ENCODE data around the gene CLEC17A.

Gene CLEC17A

DNA sequence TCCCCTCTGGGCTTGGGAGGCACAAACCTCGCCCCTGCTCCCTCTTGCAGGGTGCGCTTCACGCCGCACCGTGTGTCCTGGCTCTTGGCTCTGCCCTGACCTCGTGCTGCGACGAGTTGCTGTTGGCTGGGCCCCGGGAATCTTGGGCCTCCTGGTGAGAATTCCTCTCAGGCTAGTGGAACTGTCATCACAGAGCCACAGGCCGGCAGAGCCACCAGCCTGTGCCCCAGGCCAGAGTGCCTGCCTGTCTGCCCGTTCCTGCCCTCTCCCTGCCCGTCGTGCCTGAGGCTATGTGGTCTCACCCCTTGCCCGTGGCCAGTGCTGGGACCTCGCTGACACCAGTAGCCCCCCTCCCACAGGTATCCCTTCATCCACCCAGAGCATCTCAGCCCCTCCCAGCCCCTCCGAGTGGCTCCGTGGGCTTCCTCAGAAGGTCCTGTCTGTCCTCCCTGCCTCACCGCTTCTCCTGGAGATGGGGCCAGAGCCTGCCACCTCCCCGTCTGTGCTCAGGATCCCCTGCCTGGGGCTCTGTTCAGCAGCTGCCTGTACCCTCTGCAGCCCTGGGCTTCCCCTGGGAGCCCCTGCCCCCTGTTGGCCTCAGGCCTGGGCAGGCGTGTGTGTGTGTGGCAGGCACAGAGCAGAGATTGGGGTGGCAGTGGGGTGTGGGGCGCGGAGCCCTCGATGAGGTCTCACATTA lies 24.4 kb upstream of the CLEC17A start:
- CTCF ChIA-PET = interaction anchor here (2.3 to 4.9 kb wide), 5 partner anchors 12 to 27 kb away, joined by 14 to 95 read pairs (median 37); partner anchors contain the start of genes NDUFB7 and TECR
- POLR2A ChIA-PET = no interaction called here
- TF ChIP-seq, protein P1, sequence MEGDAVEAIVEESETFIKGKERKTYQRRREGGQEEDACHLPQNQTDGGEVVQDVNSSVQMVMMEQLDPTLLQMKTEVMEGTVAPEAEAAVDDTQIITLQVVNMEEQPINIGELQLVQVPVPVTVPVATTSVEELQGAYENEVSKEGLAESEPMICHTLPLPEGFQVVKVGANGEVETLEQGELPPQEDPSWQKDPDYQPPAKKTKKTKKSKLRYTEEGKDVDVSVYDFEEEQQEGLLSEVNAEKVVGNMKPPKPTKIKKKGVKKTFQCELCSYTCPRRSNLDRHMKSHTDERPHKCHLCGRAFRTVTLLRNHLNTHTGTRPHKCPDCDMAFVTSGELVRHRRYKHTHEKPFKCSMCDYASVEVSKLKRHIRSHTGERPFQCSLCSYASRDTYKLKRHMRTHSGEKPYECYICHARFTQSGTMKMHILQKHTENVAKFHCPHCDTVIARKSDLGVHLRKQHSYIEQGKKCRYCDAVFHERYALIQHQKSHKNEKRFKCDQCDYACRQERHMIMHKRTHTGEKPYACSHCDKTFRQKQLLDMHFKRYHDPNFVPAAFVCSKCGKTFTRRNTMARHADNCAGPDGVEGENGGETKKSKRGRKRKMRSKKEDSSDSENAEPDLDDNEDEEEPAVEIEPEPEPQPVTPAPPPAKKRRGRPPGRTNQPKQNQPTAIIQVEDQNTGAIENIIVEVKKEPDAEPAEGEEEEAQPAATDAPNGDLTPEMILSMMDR (IDR thresholded peaks at IDR 0.05; ENCODE audit: insufficient read depth, low read length, missing control alignments) = no peak
- no peak for DNase-seq (ENCODE audit: low read depth, low spot score)
- H3K4me3 ChIP-seq (ENCODE audit: low read depth, low read length) = no peak overlapping the region

DNA sequence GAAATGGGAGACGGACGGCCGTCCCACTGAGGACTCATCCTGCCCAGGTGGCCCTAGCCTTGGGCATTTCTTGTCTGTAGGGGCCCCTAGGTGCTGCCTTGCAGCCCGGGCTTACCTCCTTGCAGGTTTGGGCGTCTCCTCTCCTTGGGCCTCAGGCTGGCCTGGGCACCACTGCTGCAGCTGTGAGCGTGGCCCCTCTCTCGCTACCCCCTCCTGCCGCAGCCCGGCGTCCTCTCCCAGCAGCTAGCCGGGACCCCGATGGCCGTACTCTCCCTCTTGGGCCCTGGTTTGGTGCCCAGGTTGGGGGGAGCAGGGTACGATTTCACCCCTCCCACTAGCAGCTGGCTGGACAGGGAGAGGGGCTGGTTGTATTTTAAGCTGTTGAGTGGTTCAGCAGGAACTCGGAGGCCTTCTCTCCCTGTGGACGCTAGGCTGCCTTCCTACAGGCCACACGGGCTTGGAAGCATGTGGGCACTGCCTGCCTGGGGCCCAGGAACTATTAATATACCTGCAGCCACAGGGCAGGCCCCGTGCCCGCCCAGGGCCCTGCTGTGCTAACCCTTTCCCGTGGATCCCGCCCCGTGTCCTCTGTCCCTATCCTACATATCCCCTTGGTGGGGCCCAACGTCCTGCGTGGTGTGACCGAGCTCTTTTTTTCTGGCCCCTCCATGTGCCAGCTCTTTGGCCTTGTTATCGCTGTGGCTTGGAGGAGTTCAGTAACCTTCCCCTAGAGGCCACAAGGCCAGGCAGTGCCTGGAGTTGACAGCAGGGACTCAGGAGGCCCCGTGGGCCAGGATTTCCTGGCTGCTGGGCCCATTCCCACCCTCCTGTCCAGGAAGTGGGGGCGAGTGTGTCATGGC lies 22.7 kb upstream of the CLEC17A start:
- CTCF ChIA-PET = interaction anchor here (1.3 to 2.3 kb wide), 2 partner anchors 10 to 13 kb away, joined by 4 to 14 read pairs; partner anchors contain the start of gene NDUFB7
- TF ChIP-seq, protein P1 (IDR thresholded peaks at IDR 0.05; ENCODE audit: insufficient read depth, low read length, missing control alignments) = no peak
- no peak for DNase-seq (ENCODE audit: low read depth, low spot score)
- no peak overlapping the region for H3K4me3 ChIP-seq (ENCODE audit: low read depth, low read length)
- POLR2A ChIA-PET = no interaction called here

DNA sequence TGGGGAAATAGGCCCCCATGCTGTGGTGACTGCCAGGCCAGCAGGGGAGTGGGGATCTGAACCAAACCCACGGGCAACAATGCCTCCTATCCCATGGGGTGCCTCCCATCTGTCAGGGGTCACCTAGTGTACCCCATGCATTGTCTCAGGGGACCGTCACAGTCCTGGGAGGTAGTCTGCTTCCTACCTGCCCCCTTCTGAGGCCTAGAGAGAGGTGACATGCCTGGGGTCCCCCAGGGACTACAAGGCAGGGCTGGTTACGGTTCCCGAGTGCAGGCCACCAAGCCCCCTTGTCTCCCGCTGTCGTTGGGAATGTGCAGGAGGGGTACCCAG lies 22.1 kb upstream of the CLEC17A start:
- POLR2A ChIA-PET = no interaction called here
- TF ChIP-seq, protein P1 (IDR thresholded peaks at IDR 0.05; ENCODE audit: insufficient read depth, low read length, missing control alignments) = no peak
- CTCF ChIA-PET = interaction anchor here (1.3 to 2.3 kb wide), 2 partner anchors 10 to 12 kb away, joined by 4 to 14 read pairs; partner anchors contain the start of gene NDUFB7
- no peak for DNase-seq (ENCODE audit: low read depth, low spot score)
- H3K4me3 ChIP-seq (ENCODE audit: low read depth, low read length) = no peak overlapping the region

DNA sequence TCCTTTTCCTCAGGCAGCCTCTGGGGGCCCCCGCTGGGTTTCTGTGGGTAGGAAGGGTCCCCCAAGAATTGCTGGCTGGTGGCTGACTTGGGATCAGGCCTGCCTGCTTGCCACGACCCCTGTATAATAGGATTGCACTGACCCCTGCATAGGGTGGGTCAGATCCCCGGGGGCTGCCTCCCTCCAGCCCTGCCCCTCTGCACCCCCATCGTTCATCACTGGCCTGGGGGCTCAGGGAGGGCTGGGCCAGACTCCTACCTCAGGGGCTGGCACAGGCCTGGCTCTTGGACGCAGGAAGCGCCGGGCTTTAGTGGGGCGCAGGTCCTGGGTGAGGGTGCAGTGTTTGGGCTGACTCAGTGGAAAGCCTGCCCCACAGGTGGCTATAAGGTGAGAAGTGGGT lies 21.6 kb upstream of the CLEC17A start:
- CTCF ChIA-PET = interaction anchor here (1.7 to 1.8 kb wide), 2 partner anchors 11 kb away, joined by 4 to 8 read pairs; partner anchors contain the start of gene NDUFB7
- no peak overlapping the region for H3K4me3 ChIP-seq (ENCODE audit: low read depth, low read length)
- no peak for DNase-seq (ENCODE audit: low read depth, low spot score)
- POLR2A ChIA-PET = no interaction called here
- TF ChIP-seq, protein P1 (IDR thresholded peaks at IDR 0.05; ENCODE audit: insufficient read depth, low read length, missing control alignments) = no peak

DNA sequence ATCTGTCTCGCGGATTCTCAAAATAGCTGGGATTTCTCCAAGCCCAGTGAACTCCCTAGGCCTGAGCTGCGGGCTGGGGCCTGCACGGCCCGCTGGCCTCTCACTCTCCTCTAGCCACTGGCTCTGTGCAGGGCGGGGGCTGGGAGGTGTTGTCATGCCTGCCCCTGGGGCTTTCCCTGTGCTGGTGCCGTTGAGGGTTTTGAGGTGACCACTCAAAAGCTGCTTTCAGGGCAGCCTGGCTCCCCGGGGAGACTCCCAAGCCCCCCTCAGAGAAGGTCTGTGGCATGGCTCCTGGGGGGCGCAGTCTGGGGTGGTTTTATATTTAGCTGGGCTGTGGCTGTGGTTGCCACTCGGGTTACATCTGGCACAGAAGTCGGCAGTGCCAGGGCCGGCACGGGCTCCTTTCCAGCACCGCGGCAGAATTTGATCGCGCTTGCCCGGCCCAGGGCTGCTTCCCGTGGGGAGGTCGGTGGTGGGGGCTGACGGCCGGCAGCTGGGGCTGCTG lies 21.0 kb upstream of the CLEC17A start:
- TF ChIP-seq, protein P1 (IDR thresholded peaks at IDR 0.05; ENCODE audit: insufficient read depth, low read length, missing control alignments) = no peak
- ChIA-PET POLR2A (no interaction called here), CTCF (interaction anchor here (1.3 to 1.8 kb wide), 3 partner anchors 10 to 12 kb away, joined by 4 to 8 read pairs (median 5); partner anchors contain the start of gene NDUFB7)
- H3K4me3 ChIP-seq (ENCODE audit: low read depth, low read length) = no peak overlapping the region
- no peak for DNase-seq (ENCODE audit: low read depth, low spot score)
